ENCODE results near the gene TRIM5.
"Not testable (repeated sequence)": the region's sequence is repeated elsewhere in the genome, so short reads cannot be mapped to it uniquely, and the experiment has no call there.

TRIM5 gene

GRCh38 chr11:5703741-5704536 lies 19.1 kb upstream of the TRIM5 start:
- H3K4me1 ChIP-seq: peaks cover 0 to 19% (median 10%) of the 10 kb centered on the region in 10 experiments; a peak in 13 of 20 replicates
- H3K4me3 ChIP-seq: no peak overlapping the region
- no peak overlapping the region for H3K4me2 ChIP-seq
- peaks cover 0 to 62% (median 0%) of the 10 kb centered on the region in 11 experiments; a peak in 10 of 22 replicates for H4K20me1 ChIP-seq
- H3K9ac ChIP-seq: no peak overlapping the region
- peaks cover 80 to 96% (median 86%) of the 10 kb centered on the region in 11 experiments for H3K36me3 ChIP-seq
- H3K27me3 ChIP-seq: no peaks in the 10 kb centered on the region
- H3K9me3 ChIP-seq (replicated peaks in 1 of 11): peaks cover 0 to 9% (median 0%) of the 10 kb centered on the region in 11 experiments; a peak in 1 of 22 replicates
- no peak for TF ChIP-seq Cebpa-rat (IDR thresholded peaks at IDR 0.05)
- H3K27ac ChIP-seq: no peak overlapping the region

DNA sequence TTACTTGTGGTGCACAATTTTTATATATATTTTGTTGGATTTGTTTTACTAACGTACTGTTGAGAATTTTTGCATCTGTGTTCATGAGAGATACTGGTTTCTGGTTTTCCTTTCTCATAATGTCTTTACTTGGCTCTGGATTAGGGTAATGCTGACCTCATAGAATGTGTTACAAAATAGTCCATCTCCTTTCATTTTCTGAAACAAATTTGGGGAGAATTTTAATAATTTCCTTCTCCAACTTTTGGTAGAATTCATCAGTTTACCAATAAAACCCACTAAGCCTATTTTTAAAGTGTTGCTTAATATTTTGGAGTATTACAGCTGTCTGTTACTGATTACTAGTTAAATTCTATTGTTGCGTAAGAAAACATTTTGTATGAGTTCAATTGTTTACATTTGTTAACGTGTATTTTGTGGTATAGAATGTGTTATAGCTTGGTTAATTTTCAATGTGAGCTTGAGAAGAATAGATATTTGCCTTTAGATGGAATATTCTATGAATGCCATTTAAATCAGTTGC lies 16.2 kb upstream of the TRIM5 start:
- Histone ChIP-seq H3K36me3 (peaks cover 80 to 96% (median 86%) of the 10 kb centered on the region in 11 experiments), H3K27me3 (no peaks in the 10 kb centered on the region), H3K9ac (no peak overlapping the region), H3K4me2 (peak overlapping the region in 4 of 11 experiments; percentile 5 to 62 (median 42); a peak in 2 of 22 replicates), H4K20me1 (peaks cover 0 to 72% (median 21%) of the 10 kb centered on the region in 11 experiments; a peak in 15 of 22 replicates), H3K4me1 (peaks cover 0 to 20% (median 10%) of the 10 kb centered on the region in 10 experiments; a peak in 13 of 20 replicates), H3K4me3 (no peak overlapping the region), H3K9me3 (replicated peaks in 1 of 11) (peaks cover 0 to 9% (median 0%) of the 10 kb centered on the region in 11 experiments; a peak in 1 of 22 replicates), H3K27ac (peak overlapping the region in 2 of 11 experiments; percentile 27 to 56; a peak in 5 of 22 replicates)
- peak in 1 of 11 experiments; percentile 20; a peak in 1 of 22 replicates for TF ChIP-seq Cebpa-rat (IDR thresholded peaks at IDR 0.05)

- TF ChIP-seq Cebpa-rat (IDR thresholded peaks at IDR 0.05): no peak
- peak overlapping the region in 8 of 11 experiments; percentile 18 to 57 (median 36); a peak in 10 of 22 replicates for H3K27ac ChIP-seq
- peaks cover 0 to 22% (median 10%) of the 10 kb centered on the region in 10 experiments; a peak in 13 of 20 replicates for H3K4me1 ChIP-seq
- no peak overlapping the region for H3K4me3 ChIP-seq
- peak overlapping the region in 8 of 11 experiments; percentile 2 to 62 (median 33); a peak in 8 of 22 replicates for H3K4me2 ChIP-seq
- peaks cover 80 to 96% (median 86%) of the 10 kb centered on the region in 11 experiments for H3K36me3 ChIP-seq
- H3K27me3 ChIP-seq: no peaks in the 10 kb centered on the region
- peaks cover 0 to 9% (median 0%) of the 10 kb centered on the region in 11 experiments; a peak in 1 of 22 replicates for H3K9me3 ChIP-seq (replicated peaks in 1 of 11)
- peaks cover 0 to 78% (median 27%) of the 10 kb centered on the region in 11 experiments; a peak in 15 of 22 replicates for H4K20me1 ChIP-seq
- H3K9ac ChIP-seq: no peak overlapping the region
Observed at GRCh38 chr11:5700421-5701054, 15.7 kb upstream of the TRIM5 start.

DNA sequence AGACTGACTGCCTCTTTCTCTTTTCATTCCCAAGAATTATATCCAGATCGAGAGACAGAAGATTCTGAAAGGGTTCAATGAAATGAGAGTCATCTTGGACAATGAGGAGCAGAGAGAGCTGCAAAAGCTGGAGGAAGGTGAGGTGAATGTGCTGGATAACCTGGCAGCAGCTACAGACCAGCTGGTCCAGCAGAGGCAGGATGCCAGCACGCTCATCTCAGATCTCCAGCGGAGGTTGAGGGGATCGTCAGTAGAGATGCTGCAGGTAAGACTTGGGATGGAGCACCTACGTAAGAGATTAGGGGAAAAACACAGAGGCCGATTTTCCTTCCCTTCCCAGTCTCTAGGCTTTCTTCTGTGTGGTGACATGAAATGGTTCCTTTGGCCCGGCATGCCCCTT lies 13.4 kb upstream of the TRIM5 start:
- no peak overlapping the region for H3K4me3 ChIP-seq
- no peak overlapping the region for H3K27ac ChIP-seq
- no peaks in the 10 kb centered on the region for H3K27me3 ChIP-seq
- no peak overlapping the region for H3K4me2 ChIP-seq
- peaks cover 0 to 2% (median 0%) of the 10 kb centered on the region in 11 experiments; a peak in 1 of 22 replicates for H3K9me3 ChIP-seq (replicated peaks in 1 of 11)
- H4K20me1 ChIP-seq: peaks cover 0 to 79% (median 42%) of the 10 kb centered on the region in 11 experiments; a peak in 16 of 22 replicates
- no peak overlapping the region for H3K9ac ChIP-seq
- peaks cover 63 to 96% (median 88%) of the 10 kb centered on the region in 11 experiments for H3K36me3 ChIP-seq
- H3K4me1 ChIP-seq: peaks cover 5 to 40% (median 18%) of the 10 kb centered on the region in 10 experiments; a peak in 14 of 20 replicates
- no peak for TF ChIP-seq Cebpa-rat (IDR thresholded peaks at IDR 0.05)

GRCh38 chr11:5696210-5696609 lies 11.3 kb upstream of the TRIM5 start:
- Histone ChIP-seq H3K4me3 (no peak overlapping the region), H3K9ac (no peak overlapping the region), H3K4me2 (no peak overlapping the region), H4K20me1 (peaks cover 0 to 74% (median 42%) of the 10 kb centered on the region in 11 experiments; a peak in 16 of 22 replicates), H3K27me3 (no peaks in the 10 kb centered on the region), H3K4me1 (peaks cover 18 to 53% (median 28%) of the 10 kb centered on the region in 10 experiments), H3K36me3 (peaks cover 47 to 90% (median 79%) of the 10 kb centered on the region in 11 experiments), H3K9me3 (replicated peaks in 1 of 11) (no peaks in the 10 kb centered on the region), H3K27ac (no peak overlapping the region)
- no peak for TF ChIP-seq Cebpa-rat (IDR thresholded peaks at IDR 0.05)

DNA sequence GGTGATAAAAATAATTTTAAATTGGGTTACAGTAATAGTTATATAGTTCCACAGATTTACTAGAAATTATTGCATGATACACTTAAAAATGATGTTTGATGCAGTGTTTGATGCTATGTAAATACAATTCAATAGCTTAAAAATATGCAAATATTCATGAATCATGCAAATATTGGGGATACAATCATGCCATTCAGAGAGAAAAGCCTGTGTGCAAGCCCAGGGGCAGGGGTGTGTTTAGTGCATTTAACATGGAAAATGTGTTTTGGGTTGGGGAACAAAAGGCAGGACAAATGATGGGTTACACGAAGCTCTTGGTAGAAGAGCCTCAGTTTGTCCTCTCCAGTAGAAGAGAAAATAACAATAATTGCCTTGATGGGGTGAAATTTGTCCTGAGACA lies 10.7 kb upstream of the TRIM5 start:
- Histone ChIP-seq H3K27me3 (no peaks in the 10 kb centered on the region), H3K9me3 (replicated peaks in 1 of 11) (no peaks in the 10 kb centered on the region), H3K4me2 (no peak overlapping the region), H3K36me3 (peaks cover 42 to 84% (median 73%) of the 10 kb centered on the region in 11 experiments), H3K4me3 (no peak overlapping the region), H3K9ac (no peak overlapping the region), H3K4me1 (peaks cover 16 to 47% (median 27%) of the 10 kb centered on the region in 10 experiments), H4K20me1 (peaks cover 0 to 69% (median 42%) of the 10 kb centered on the region in 11 experiments; a peak in 16 of 22 replicates), H3K27ac (no peak overlapping the region)
- no peak for TF ChIP-seq Cebpa-rat (IDR thresholded peaks at IDR 0.05)

GRCh38 chr11:5694642-5695041 lies 9.8 kb upstream of the TRIM5 start:
- peaks cover 38 to 74% (median 64%) of the 10 kb centered on the region in 11 experiments for H3K36me3 ChIP-seq
- TF ChIP-seq Cebpa-rat (IDR thresholded peaks at IDR 0.05): no peak

DNA sequence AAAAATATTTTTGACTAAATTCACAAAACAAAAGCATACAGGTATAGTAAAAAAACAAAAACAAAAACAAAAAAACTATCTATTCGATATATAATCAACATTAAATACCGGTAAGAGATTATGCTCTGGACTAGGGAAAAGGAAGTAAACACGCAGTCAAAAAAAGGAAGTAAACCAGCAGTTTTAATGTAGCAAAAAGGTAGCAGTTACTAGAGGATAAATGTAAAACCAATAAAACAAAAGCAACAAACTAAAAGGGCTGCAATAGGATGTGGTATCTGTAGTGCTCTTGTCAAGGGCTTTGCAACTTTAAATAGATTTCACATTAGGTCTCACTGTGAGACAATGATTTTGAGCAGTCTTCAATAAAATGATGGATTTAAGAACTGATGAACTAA lies 7.1 kb upstream of the TRIM5 start:
- Histone ChIP-seq H3K4me3 (peak overlapping the region; percentile 70 to 85 (median 76)), H3K9ac (peak overlapping the region; percentile 2 to 97 (median 92); a peak in 20 of 22 replicates), H3K36me3 (peaks cover 19 to 47% (median 40%) of the 10 kb centered on the region in 11 experiments), H4K20me1 (peaks cover 0 to 45% (median 31%) of the 10 kb centered on the region in 11 experiments; a peak in 16 of 22 replicates), H3K4me1 (peaks cover 23 to 52% (median 35%) of the 10 kb centered on the region in 10 experiments), H3K4me2 (peak overlapping the region; percentile 83 to 98 (median 89)), H3K9me3 (replicated peaks in 1 of 11) (no peaks in the 10 kb centered on the region), H3K27me3 (no peaks in the 10 kb centered on the region), H3K27ac (peak overlapping the region; percentile 86 to 99 (median 95); a peak in 20 of 22 replicates)
- no peak for TF ChIP-seq Cebpa-rat (IDR thresholded peaks at IDR 0.05)

More at GRCh38 chr11:5694642-5695041, 9.8 kb upstream of the TRIM5 start:
- H3K9me3 ChIP-seq (replicated peaks in 1 of 11): no peaks in the 10 kb centered on the region
- H3K9ac ChIP-seq: no peak overlapping the region
- H3K27ac ChIP-seq: no peak overlapping the region
- H3K4me2 ChIP-seq: peak overlapping the region in 10 of 11 experiments; percentile 5 to 53 (median 14); a peak in 12 of 22 replicates
- H3K4me3 ChIP-seq: no peak overlapping the region
- no peaks in the 10 kb centered on the region for H3K27me3 ChIP-seq
- H4K20me1 ChIP-seq: peaks cover 0 to 61% (median 39%) of the 10 kb centered on the region in 11 experiments; a peak in 16 of 22 replicates
- H3K4me1 ChIP-seq: peaks cover 9 to 38% (median 22%) of the 10 kb centered on the region in 10 experiments

DNA sequence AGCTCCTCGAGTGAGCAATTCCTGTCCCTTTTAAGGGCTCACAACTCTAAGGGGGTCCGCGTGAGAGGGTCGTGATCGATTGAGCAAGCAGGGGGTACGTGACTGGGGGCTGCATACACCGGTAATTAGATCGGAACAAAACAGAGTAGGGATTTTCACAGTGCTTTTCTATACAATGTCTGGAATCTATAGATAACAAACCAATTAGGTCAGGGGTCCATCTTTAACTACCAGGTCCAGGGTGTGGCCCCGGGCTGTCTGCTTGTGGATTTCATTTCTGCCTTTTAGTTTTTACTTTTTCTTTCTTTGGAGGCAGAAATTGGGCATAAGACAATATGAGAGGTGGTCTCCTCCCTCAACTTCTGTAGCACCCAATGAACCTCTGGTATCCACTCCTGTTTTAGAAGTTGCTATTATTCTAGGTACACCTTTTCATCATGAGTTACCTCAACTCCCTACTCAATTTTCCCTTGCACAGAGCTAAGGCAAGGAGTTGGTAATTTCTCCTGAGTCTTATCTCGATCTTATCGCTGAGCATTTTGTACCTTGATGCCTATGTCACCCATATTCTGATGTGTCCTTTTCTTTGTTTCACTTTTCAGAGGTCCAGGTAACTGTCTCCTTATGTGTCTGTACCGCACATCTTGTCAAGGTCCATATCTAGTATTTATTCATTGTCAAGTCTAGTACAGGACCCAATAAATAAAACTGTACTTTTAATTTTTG lies 6.5 kb upstream of the TRIM5 start:
- peaks cover 0 to 40% (median 27%) of the 10 kb centered on the region in 11 experiments; a peak in 16 of 22 replicates for H4K20me1 ChIP-seq
- H3K9ac ChIP-seq: peak overlapping the region; percentile 84 to 97 (median 92)
- H3K4me1 ChIP-seq: peaks cover 23 to 52% (median 35%) of the 10 kb centered on the region in 10 experiments
- peak overlapping the region; percentile 86 to 99 (median 95) for H3K27ac ChIP-seq
- peak overlapping the region; percentile 83 to 98 (median 89) for H3K4me2 ChIP-seq
- not testable (repeated sequence) for H3K27me3 ChIP-seq; H3K9me3 ChIP-seq (replicated peaks in 1 of 11)
- H3K36me3 ChIP-seq: peaks cover 14 to 42% (median 35%) of the 10 kb centered on the region in 11 experiments
- peak overlapping the region; percentile 70 to 85 (median 76) for H3K4me3 ChIP-seq
